ENCODE results near the gene MRPL18.

GRCh38 chr6:159828074-159828473, 37.8 kb downstream of the MRPL18 start:
- no peak for TF ChIP-seq CTCF (IDR thresholded peaks at IDR 0.05)
- no peak for TF ChIP-seq POLR2A (IDR thresholded peaks at IDR 0.05)
- TF ChIP-seq EP300 (IDR thresholded peaks at IDR 0.05), result no peak
